ENCODE data around the gene SNTB2.

- TF ChIP-seq CTCF (IDR thresholded peaks at IDR 0.05) = no peak
- no peak for TF ChIP-seq POLR2A (IDR thresholded peaks at IDR 0.05)
These were observed 7.0 kb upstream of the SNTB2 start for GRCh38 chr16:69180011-69180338.
